Omental fat pad (tissue), 4 donors: ENCODE data around the gene PPM1N. TPM values are rescaled to one million over a fixed set of nuclear protein-coding genes. Genes with fewer than 3 reads are reported as not detected.

Experiments used
- ATAC-seq: fragments of 150-250 bp; one replicate; pipeline ENCODE4 v1.9.1; 2016; ENCODE audit warnings: mild to moderate bottlenecking, moderate library complexity; ENCODE audit not compliant: low FRiP score
- DNase-seq: peaks from one replicate; pipeline ENCODE4 v3.0.0-alpha.2; 2019; ENCODE audit warnings: low spot score
- total RNA-seq, 4 donors: library from RNA; depleted of rRNA; stranded (reverse); fragments of >200 nt; gene quantifications; one replicate each; pipeline ENCODE4 v1.1.0, GENCODE V29; 2016
- TF ChIP-seq, protein P1 (sequence below), 3 donors: fragments of 450-650 bp; IDR thresholded peaks; one replicate each; pipeline ENCODE4 v1.5.1; 2016 to 2017; ENCODE audit warnings: antibody characterized with exemption in 3 of 3, mild to moderate bottlenecking in 3 of 3, moderate library complexity in 2 of 3

PPM1N gene
- 1 to 10 TPM; 1.9 to 3.8 (median 2.9) TPM for total RNA-seq

GRCh38 chr19:45498411-45499195, at the start of gene PPM1N:
TSS of gene PPM1N (plus strand) at chr19:45498443. CDS start at chr19:45498473, 30 bp downstream.
- no peak for DNase-seq
- no peak for ATAC-seq
- TF ChIP-seq, protein P1, sequence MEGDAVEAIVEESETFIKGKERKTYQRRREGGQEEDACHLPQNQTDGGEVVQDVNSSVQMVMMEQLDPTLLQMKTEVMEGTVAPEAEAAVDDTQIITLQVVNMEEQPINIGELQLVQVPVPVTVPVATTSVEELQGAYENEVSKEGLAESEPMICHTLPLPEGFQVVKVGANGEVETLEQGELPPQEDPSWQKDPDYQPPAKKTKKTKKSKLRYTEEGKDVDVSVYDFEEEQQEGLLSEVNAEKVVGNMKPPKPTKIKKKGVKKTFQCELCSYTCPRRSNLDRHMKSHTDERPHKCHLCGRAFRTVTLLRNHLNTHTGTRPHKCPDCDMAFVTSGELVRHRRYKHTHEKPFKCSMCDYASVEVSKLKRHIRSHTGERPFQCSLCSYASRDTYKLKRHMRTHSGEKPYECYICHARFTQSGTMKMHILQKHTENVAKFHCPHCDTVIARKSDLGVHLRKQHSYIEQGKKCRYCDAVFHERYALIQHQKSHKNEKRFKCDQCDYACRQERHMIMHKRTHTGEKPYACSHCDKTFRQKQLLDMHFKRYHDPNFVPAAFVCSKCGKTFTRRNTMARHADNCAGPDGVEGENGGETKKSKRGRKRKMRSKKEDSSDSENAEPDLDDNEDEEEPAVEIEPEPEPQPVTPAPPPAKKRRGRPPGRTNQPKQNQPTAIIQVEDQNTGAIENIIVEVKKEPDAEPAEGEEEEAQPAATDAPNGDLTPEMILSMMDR (IDR thresholded peaks at IDR 0.05) = no peak

DNA sequence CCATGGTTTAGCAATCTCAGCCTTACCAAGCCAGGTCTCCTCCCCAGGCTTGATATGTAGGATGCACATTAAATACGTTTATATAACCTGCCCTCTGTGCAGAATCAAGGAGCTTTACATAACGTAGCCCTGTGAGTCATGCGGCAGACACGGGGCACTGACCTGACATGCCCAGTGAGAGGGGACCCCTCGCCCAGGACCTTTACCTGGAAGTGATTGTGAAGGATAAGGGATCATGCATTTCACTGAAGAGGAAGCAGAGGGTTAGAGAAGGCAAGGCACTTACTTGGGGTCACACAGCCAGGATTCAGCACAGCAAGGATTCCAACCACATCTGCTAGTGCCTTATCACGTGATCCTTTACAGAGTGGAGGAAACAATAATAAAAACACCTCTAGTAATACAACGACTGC, 49.4 kb upstream of the PPM1N start:
- TF ChIP-seq, protein P1 (IDR thresholded peaks at IDR 0.05) = no peak
- ATAC-seq = no peak
- DNase-seq = no peak

DNA sequence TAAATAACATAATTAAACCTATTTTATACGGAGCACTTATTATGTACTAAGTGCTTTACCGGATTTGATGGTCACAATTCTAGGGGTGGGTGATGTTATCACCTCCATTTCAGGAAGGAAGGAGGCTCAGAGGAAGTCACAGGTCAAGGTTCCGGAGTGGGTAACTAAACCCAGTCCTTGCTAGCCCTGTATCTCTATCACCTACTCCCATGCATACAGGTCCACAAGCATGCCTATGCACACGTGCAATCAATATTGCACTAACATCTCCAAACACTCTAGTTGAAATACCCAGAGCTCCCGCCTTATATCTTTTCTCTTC, 48.3 kb upstream of the PPM1N start:
- TF ChIP-seq, protein P1 (IDR thresholded peaks at IDR 0.05) = no peak
- no peak for DNase-seq
- ATAC-seq = no peak

DNA sequence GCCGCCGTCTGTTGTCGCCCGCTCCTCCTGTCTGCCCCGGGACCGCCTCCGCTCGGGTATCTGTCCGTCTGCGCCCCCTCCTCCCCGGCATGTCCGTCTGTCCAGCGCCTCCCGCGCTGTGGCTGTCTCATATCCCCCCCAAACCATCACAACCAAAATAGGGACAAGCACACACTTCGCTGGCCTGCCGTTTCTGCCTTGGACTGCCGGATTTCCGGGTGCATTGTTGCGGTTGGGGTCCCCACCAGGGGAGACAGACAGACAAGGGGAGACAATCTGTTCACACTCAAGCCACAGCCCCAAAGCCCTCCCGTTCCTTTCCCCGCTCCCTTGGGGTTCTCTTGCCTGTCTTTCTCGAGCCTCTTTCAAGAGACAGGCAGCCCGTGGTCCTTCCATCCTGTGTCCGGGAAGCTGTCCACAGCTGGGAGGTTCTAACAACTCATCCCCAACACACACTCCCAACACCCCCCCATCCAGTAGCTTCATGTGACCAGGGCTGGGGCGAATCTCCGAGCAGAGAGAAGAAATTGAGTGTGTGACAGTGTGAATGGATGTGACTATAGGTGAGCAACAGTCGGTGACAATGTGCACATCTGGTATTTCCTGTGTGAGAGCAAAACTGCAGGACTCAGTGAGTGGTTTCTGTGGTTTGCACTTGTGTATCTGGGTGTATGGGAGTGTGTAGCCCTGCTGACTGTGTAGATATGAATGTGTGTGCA, 47.0 kb upstream of the PPM1N start:
- DNase-seq (no peak), ATAC-seq (no peak)
- TF ChIP-seq, protein P1 (IDR thresholded peaks at IDR 0.05) = no peak

DNA sequence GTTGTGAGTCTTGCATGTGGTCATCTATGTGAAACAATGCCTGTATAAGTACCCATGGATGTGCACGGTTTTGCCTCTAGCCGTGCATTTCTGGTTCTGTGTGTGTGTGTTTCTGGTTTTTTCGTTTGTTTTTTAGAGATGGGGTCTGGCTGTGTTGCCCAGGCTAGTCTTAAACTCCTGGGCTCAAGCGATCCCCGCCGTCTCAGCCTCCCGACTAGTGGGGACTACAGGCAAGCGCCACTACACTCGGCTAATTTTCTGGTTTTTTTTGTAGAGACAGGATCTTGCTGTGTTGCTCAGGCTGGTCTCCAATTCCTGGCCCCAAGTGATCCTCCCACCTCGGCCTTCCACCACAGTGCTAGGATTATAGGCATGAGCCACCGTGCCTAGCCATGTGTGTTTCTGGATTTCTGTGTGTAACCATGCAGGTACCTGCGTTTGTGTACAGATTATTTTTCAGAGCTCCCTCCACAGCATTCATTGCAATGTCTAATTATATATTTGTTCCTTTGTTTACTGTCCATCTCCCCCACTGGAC, 46.3 kb upstream of the PPM1N start:
- ATAC-seq (no peak), DNase-seq (no peak)
- TF ChIP-seq, protein P1 (IDR thresholded peaks at IDR 0.05) = no peak

GRCh38 chr19:45455707-45456499, 42.3 kb upstream of the PPM1N start:
- DNase-seq (peak; percentile 72), ATAC-seq (peak; percentile 96)
- TF ChIP-seq, protein P1 (IDR thresholded peaks at IDR 0.05) = no peak
